Midbrain (tissue), 1 donor: Measurements from ENCODE around the gene SLC39A3.

ENCODE experiments used
- DNase-seq: peaks from one replicate; lab custom pipeline; 2025; lab: John Stamatoyannopoulos, UW

SLC39A3 gene

DNA sequence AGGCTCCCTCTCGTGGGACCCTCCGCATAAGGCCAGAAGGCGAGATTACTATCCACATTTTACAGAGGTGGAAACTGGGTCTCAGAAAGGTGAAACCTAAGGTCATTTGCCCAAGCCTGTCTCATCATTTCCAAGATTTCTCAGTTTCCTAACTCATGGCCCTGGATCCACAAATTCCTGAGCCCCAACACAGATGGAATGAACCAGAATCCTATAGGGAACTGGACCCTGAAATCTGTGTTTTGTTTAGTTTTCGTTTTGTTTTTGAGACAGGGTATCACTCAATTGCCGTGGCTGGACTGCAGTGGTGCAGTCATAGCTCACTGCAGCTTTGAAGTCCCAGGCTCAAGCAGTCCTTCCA, 36.8 kb downstream of the SLC39A3 start:
- DNase-seq: no peak

DNA sequence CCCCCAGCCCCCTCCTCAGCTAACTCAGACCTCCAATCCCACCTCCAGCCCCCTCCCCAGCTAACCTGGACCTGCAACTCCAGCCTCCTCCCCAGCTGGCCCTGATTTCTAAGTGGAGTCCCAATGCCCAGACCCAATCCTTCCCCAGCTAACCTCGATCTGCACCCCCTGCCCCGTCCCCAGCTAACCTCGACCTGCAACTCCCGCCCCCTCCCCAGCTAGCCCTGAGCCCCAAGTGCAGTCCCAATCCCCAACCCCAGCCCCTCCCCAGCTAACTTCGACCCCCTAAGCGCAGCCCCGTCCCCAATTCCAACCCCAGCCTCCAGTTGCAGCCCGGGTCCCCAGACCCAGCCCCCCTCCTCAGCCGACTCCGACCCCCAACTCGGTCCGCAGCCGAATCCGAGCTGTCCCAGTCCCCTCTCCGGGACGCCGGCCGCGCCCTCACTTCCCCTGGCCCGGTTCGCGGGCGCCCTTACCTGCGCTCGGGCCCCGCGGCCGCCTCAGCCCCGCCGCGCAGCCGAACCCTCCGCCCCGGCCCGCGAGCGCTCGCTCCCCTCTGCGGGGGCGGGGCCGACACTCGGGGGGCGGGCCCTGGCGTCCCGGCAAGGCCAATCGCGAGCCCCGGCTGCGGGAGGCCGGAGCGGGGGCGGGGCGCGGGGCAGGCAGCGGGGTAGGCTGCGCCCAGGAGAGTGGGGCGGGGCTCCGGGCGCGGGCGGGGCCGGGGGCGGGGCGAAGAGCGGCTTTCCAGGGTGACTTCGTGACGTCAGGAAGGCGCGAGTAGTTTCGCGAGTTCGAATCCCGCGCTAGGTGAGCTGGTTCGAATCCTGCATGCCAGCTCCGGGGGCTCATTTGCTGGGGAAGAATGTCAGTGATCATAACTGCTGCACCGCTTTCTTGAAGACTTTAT, 37.4 kb downstream of the SLC39A3 start, which contains the start of gene GNG7:
GNG7 (minus strand) TSS at position 525 of the 907 bp plus-strand sequence. CDS start 182,006 bp downstream, outside the sequence.
- DNase-seq: peak; percentile 96

DNA sequence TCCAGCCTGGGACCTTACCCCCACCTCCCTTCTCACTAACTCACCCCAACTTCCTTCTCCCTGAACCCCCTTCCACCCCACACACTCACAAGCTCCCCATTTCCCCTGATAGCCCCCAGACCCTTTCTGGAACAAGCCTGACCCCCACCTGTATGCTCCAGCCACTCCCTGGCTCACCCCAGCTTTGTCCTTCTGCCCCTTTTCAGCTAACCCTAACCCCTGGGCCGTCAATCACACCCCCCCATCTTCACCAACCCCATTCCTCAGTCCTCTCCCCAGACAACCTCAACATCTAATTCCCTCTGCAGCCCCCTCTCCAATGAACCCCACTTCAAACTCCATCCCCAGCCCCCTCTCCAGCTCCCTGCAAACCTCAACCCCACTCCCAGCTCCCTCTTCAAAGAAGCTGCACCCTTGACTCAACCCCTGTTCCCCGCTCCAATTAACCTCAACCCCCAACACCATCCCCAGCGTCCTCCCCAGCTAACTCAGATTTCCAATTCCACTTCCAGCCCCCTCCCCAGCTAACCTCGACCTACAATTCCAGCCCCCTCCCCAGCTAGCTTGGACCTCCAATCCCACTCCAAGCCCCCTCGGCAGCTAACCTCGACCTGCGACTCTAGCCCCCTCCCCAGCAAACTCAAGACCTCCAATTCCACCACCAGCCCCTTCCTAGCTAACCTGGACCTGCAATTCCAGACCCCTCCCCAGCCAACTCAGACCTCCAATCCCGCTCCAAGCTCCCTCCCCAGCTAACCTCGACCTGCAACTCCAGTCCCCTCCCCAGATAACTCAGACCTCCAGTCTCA, 38.3 kb downstream of the SLC39A3 start:
- no peak for DNase-seq

DNA sequence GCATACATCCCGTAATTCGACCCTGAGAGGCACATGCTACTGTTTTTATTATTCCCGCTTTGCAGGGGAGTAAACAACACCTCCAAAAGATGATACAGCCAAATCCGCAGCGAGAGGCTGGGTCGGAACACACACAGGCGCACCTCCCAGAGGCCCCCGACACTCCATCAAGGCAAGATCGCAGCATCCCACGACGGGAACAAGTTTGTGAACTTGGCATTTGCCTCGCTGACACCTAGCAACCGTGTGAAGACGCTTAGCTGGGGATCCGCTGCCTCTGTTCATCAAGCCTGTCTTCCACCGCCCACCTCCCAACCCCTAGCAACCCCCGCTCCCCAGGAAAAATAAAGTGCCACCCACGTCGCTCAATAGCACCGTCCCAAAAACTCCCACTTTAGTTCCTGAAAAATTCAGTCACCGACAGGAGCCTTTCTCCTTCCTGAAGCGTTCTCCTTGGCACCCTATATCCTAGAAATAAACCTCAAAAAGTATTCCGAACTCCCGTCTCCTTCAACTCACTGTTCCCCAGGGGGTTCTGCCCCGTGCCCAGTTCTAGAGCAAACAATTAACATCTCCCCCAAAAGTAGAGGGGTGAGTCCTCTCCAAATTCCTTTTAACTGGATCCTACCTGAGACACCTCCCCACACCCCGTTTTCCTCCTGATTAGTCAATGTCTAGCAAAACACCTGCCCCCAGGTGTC, 39.0 kb downstream of the SLC39A3 start:
- no peak for DNase-seq

DNA sequence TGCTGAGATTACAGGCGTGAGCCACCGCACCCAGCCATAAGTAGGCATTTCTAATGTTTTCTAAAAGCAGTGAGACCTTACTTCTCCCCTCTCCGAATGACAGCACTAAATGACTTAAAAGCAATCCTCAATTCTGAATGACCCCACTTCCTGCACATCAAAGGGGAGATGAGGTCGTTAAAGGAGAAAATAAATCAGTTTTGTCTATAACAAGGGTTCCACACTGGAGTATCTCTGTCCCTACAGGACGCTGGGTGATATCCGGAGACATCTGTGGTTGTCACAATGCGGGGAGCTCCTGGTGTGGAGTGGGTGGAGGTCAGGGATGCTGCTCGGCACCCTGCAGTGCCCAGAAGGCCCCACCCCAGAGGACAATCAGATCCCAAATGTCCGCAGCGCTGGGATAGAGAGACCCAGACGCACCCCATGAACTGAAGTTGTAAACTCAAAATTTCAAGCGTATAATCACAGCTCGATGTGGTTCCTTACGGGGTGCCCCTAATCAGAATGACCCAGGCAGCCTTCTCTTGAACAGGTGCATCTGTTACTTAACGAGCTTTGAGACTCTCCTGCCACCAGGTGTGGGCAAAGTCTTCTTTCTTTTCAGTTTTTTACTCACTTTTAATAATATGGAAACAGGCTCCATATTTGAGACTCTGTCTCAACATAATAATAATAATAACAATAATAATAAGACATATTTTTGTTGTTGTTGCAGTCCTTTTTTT, 40.2 kb downstream of the SLC39A3 start:
- no peak for DNase-seq

DNA sequence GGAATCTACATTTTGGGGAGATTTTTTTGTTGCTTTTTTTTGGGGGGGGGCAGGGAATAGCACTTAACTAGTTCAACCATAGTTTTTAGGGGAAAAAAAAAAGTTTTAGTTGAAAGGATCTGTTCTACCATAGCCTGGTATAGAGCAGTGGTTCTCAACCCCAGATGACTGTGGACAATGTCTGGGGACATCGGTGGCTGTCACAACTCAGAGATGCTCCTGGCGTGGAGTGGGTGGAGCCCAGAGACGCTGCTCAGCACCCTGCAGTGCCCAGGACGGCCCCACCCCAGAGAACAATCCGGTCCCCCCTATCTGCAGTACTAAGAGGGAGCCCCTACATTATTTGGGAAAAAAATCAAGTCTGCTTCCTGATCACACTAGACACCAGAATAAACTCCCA, 45.6 kb downstream of the SLC39A3 start:
- DNase-seq: no peak

DNA sequence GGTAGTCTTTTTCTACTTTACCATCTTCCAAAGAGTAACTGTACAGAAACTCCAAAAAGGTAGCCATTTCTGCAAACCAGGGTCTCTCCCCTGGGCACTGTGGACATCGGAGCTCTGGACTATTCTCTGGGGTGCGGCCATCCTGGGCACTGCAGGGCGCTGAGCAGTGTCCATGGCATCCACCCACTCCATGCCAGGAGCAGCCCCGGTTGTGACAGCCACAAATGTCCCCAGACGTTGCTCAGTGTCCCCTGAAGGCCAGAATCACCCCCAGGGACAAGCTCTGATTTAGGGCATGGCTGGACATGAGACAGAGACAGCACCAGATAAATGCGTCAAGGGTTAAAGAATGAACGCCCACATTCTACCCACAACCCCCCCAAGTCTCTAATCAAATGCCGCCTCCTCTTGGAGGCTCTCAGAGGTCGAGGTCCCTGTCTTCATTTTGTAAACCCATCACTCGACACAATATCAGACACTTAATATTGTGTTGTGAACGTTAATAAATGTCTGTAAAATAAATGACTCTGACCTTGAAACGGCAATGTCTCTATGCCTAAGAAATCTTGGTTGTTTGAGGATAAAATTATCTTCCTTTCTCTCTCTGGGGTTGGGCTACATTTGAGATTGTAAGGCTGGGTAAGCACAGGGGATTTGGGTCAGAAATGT, 46.2 kb downstream of the SLC39A3 start:
- no peak for DNase-seq

DNA sequence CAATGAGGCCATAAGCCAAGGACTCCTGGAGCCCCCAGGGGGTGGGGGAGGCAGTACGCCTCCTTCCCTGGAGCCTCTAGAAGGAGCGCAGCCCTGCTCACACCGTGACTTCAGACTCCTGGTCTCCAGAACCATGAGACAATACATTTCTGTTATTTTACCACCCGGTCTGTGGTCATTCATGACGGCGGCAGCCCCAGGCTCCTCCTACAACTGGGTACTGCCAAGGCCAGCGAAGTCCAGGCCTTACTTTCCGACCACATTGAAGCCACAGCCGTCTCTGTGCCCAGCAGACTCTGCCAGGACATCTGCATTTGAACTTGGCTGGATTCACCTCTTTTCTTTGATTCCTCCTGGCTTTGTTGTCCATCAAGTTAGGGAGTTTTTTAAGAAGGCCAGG, 47.9 kb downstream of the SLC39A3 start:
- DNase-seq: peak; percentile 84

DNA sequence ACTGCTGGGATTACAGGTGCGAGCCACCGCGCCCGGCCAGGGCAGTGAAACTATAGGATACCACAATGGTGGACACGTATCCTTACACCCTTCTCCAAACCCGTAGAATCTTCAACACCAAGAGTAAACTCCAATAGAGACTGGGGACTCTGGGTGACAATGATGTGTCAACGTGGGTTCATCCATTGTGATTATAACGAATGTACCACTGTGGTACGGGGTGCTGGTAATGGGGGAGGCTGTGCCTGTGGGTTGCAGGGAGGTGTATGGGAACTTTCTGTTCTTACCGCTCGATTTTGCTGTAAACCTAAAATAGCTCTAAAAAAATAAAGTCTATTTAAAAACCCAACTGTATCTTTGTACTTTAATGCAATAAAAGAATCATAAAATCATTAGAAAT, 49.0 kb downstream of the SLC39A3 start:
- no peak for DNase-seq

DNA sequence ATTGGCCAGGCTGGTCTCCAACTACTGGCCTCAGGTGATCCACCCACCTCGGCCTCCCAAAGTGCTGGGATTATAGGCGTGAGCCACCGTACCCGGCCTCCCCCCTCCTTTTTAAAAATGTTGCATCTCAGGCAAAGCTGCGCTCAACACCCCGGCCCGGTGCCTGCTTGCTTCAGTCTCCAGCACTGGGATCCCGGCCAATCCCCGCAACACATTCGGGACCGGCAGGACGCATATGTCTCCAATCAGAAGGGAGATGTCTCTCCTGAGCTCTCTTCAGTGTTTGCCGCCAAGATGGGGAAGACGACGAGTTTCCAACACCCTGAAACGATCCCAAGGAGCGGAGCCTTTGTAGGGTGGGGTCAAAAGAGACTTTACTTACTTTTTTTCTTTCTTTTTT, 53.5 kb downstream of the SLC39A3 start:
- no peak for DNase-seq

DNA sequence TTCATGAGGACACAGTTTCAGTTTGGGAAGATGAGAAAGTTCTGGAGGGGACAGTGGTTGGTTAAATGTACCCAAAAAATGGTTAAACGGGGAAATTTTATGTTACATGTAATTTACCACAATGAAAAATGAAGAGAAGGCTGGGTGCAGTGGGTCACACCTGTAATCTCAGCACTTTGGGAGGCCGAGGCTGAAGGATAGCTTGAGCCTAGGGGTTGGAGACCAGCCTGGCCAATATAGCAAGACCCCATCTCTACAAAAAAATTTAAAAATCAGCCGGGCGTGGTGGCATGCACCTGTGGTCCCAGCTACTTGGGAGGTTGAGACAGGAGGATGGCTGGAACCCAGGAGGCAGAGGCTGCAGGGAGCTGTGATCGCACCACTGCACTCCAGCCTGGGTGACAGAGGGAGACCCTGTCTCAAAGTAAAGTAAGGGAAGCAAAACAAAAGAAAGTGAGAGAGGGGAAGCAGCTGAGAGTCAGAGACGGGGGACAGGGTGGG, 54.6 kb downstream of the SLC39A3 start:
- no peak for DNase-seq

DNA sequence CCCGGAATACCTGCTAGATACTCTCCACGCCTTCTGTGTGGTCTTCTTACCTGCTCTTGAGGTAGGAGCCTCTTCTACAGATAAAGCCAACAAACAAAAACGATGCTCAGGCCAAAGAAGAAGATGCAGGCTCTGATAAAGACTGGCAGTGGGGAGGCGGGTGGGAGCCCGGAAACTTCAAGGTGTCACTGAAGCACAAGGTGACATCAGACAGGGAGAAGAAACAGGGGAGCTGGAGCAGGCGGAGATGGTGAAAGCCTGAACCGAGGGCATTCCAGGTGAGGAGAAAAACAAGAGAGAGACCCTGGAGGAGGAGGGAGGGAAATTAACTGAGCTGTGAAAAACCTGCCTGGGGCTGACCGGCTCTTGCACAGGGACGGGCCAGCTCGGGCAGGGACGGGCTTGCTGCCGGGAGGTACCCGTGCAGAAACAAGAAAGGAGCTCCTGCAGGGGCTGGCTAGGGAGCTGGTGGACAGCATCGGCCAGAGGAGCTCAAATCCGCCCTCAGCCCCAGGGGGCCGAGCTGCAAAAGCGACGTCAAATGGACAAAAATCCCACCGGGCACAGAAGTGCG, 56.3 kb downstream of the SLC39A3 start:
- no peak for DNase-seq
